GM12878 (cell line): ENCODE measurements around the gene GTF3C1. TPM values are rescaled to one million over a fixed set of nuclear protein-coding genes. Genes with fewer than 3 reads are reported as not detected.

ENCODE experiments used
- ATAC-seq: fragments of 200-7000 bp; cut with Tn5 transposase; 3 replicates; pipeline ENCODE4 v1.9.1; 2020; ENCODE audit warnings: mild to moderate bottlenecking, moderate library complexity
- BruUV-seq: library from RNA; stranded (reverse); fragments of 400-500 nt; replicated peaks from 2 replicates; lab custom pipeline; 2021; lab: Mats Ljungman, UMichigan
- CTCF ChIA-PET: fragments of 300-600 bp; sonication (Branson Sonifier 250); formaldehyde crosslinking; extraction: SDS; loops from one replicate; lab custom pipeline; 2021; ENCODE audit warnings: inconsistent platforms; lab: Yijun Ruan, JAX
- POLR2A ChIA-PET: fragments of 350-600 bp; formaldehyde crosslinking; extraction: SDS; loops from one replicate; lab custom pipeline; 2021; ENCODE audit warnings: inconsistent platforms; lab: Charles Lee
- RAD21 ChIA-PET: fragments of 300-600 bp; sonication (Branson Sonifier 250); formaldehyde crosslinking; loops from one replicate; lab custom pipeline; 2023; ENCODE audit warnings: antibody characterized with exemption; ENCODE audit not compliant: unreplicated experiment; lab: Charles Lee
- SMC1A ChIA-PET: fragments of 300-600 bp; sonication (Branson Sonifier 250); formaldehyde crosslinking; loops from one replicate; lab custom pipeline; 2023; ENCODE audit not compliant: unreplicated experiment, uncharacterized antibody; lab: Charles Lee
- DNase-seq: peaks from one replicate; pipeline ENCODE4 v3.0.0-alpha.2; 2011; ENCODE audit warnings: low read depth, low spot score
- FAIRE-seq: peaks from 3 replicates; lab custom pipeline; 2011; peaks lifted over from hg19 to GRCh38; lab: Jason Lieb, UNC
- H2AFZ ChIP-seq: 2 replicates; pipeline ENCODE4 v1.6.0; 2011; ENCODE audit warnings: low read depth, low read length, control low read depth; ENCODE audit not compliant: control insufficient read depth
- H3K27ac ChIP-seq: 2 replicates; pipeline ENCODE4 v1.5.1; 2011; ENCODE audit warnings: control low read depth; ENCODE audit not compliant: control insufficient read depth, insufficient read depth
- H3K27me3 ChIP-seq, 2 experiments: replicated peaks in 1 of 2; 2 replicates each; pipeline versions ENCODE4 v1.6.0 to v1.6.1; 2011; ENCODE audit warnings: low read length in 1 of 2; ENCODE audit not compliant: control insufficient read depth in 2 of 2, insufficient read depth in 2 of 2
- H3K36me3 ChIP-seq, 2 experiments: 2 replicates each; pipeline ENCODE4 v1.5.1; 2011; ENCODE audit warnings: low read length in 1 of 2; ENCODE audit not compliant: control insufficient read depth in 2 of 2, insufficient read depth in 2 of 2
- H3K4me1 ChIP-seq: 2 replicates; pipeline ENCODE4 v1.6.1; 2011; ENCODE audit warnings: mild to moderate bottlenecking, low read length, moderate library complexity, mixed read lengths; ENCODE audit not compliant: control insufficient read depth, insufficient read depth
- H3K4me2 ChIP-seq: 2 replicates; pipeline ENCODE4 v1.6.0; 2011; ENCODE audit warnings: control low read depth; ENCODE audit not compliant: control insufficient read depth, insufficient read depth
- H3K4me3 ChIP-seq: fragments of 200-600 bp; sonication (generic); 2 replicates; pipeline ENCODE4 v1.5.1; 2016
- H3K79me2 ChIP-seq: 2 replicates; pipeline ENCODE4 v1.6.0; 2011; ENCODE audit warnings: low read length; ENCODE audit not compliant: control insufficient read depth, insufficient read depth
- H3K9ac ChIP-seq: 2 replicates; pipeline ENCODE4 v1.8.0; 2011; ENCODE audit warnings: low read length, control low read depth, mixed read lengths; ENCODE audit not compliant: control insufficient read depth, insufficient read depth
- H3K9me3 ChIP-seq: replicated peaks from 3 replicates; pipeline ENCODE4 v1.5.1; 2011; ENCODE audit warnings: mild to moderate bottlenecking, low read length; ENCODE audit not compliant: control insufficient read depth, insufficient read depth
- H4K20me1 ChIP-seq: 2 replicates; pipeline ENCODE4 v1.6.0; 2011; ENCODE audit not compliant: control insufficient read depth, insufficient read depth
- EED ChIP-seq: sonication (generic); IDR thresholded peaks from 2 replicates; pipeline ENCODE4 v1.6.1; 2016; ENCODE audit warnings: antibody characterized with exemption, low read depth
- HDAC6 ChIP-seq: fragments of 200-600 bp; sonication (generic); IDR thresholded peaks from one replicate; pipeline ENCODE4 v1.8.0; 2017; ENCODE audit warnings: antibody characterized with exemption; ENCODE audit not compliant: unreplicated experiment
- KLF5 ChIP-seq: fragments of 450-650 bp; IDR thresholded peaks from 2 replicates; pipeline ENCODE4 v1.6.1; 2014; ENCODE audit warnings: mild to moderate bottlenecking; ENCODE audit not compliant: partially characterized antibody
- LARP7 ChIP-seq: fragments of 450-650 bp; IDR thresholded peaks from 2 replicates; pipeline ENCODE4 v1.6.1; 2017; ENCODE audit warnings: mild to moderate bottlenecking
- NBN ChIP-seq: fragments of 450-650 bp; IDR thresholded peaks from 2 replicates; pipeline ENCODE4 v1.6.1; 2016
- POLR2A ChIP-seq: IDR thresholded peaks from 2 replicates; pipeline ENCODE4 v1.6.1; 2011; ENCODE audit warnings: low read depth, mild to moderate bottlenecking, low read length
- POLR2AphosphoS2 ChIP-seq: IDR thresholded peaks from 2 replicates; pipeline ENCODE4 v1.6.1; 2011; ENCODE audit warnings: low read depth, mild to moderate bottlenecking, low read length, improper control_type of control experiment, moderate library complexity
- RAD21 ChIP-seq: IDR thresholded peaks from 2 replicates; pipeline ENCODE4 v1.6.1; 2011; ENCODE audit warnings: mild to moderate bottlenecking, low read depth, low read length, moderate library complexity; ENCODE audit not compliant: insufficient read depth
- RCOR1 ChIP-seq: conservative IDR thresholded peaks from 2 replicates; pipeline ENCODE4 v1.6.1; 2012; ENCODE audit warnings: low read depth, low read length, improper control_type of control experiment
- RELA ChIP-seq: fragments of 450-650 bp; IDR thresholded peaks from 2 replicates; pipeline ENCODE4 v1.8.0; 2014; ENCODE audit warnings: borderline replicate concordance; ENCODE audit not compliant: partially characterized antibody
- SREBF2 ChIP-seq: IDR thresholded peaks from 2 replicates; pipeline ENCODE4 v1.6.1; 2012; ENCODE audit warnings: mild to moderate bottlenecking, low read length
- TARDBP ChIP-seq: IDR thresholded peaks from 2 replicates; pipeline ENCODE4 v1.6.1; 2016; ENCODE audit warnings: borderline replicate concordance
- TBL1XR1 ChIP-seq: IDR thresholded peaks from 2 replicates; pipeline ENCODE4 v1.6.1; 2012; ENCODE audit warnings: low read depth, low read length, improper control_type of control experiment
- TCF7 ChIP-seq: IDR thresholded peaks from 2 replicates; pipeline ENCODE4 v1.6.1; 2014; ENCODE audit warnings: antibody characterized with exemption, borderline replicate concordance
- USF2 ChIP-seq: IDR thresholded peaks from 2 replicates; pipeline ENCODE4 v1.6.1; 2011; ENCODE audit warnings: low read depth, low read length, improper control_type of control experiment, borderline replicate concordance
- YBX1 ChIP-seq: fragments of 450-650 bp; IDR thresholded peaks from 2 replicates; pipeline ENCODE4 v1.6.1; 2016; ENCODE audit warnings: antibody characterized with exemption
- ZBTB4 ChIP-seq: fragments of 450-650 bp; formaldehyde crosslinking; IDR thresholded peaks from 2 replicates; pipeline ENCODE4 v1.4.0; 2022; ENCODE audit warnings: mild to moderate bottlenecking, moderate library complexity
- ZNF207 ChIP-seq: fragments of 450-650 bp; IDR thresholded peaks from 2 replicates; pipeline ENCODE4 v1.6.1; 2014; ENCODE audit warnings: antibody characterized with exemption, mild to moderate bottlenecking, borderline replicate concordance
- WGBS: methylation state at CpG from one replicate; pipeline ENCODE4 v1.1.6; 2016; ENCODE audit warnings: low lambda C conversion rate; ENCODE audit not compliant: insufficient replicate concordance, insufficient coverage; ENCODE audit errors: missing lambda C conversion rate; 5-methylcytosine and 5-hydroxymethylcytosine counted together
- in situ Hi-C: fragments of 300-500 bp; cut with MboI; formaldehyde crosslinking; loops from 9 replicates; pipeline ENCODE4 v1.14.3; 2018; ENCODE audit warnings: mixed read lengths
- intact Hi-C: fragments of 100-400 bp; cut with micrococcal nuclease; formaldehyde crosslinking; loops from one replicate; pipeline ENCODE4 v1.14.2; 2022; ENCODE audit not compliant: unreplicated experiment
- polyA plus RNA-seq, 11 experiments: library from polyadenylated mRNA; depleted of rRNA in 4 of 11; unstranded in 6 of 11; stranded (reverse) in 5 of 11; fragments of >200 nt; fragmentation: Nextera tagmentation in 4 of 11; fragmentation: Illumina TruSeq in 1 of 11; extraction: Ambion mirVana in 4 of 11; extraction: Trizol in 1 of 11; gene quantifications; 1 replicate in 1 of 11; 2 replicates in 10 of 11; pipeline versions ENCODE4 v1.2.1 to v1.2.3, GENCODE V29; 2011 to 2016; ENCODE audit warnings: inconsistent platforms in 2 of 11, missing spikeins in 2 of 11, low read depth in 1 of 11
- total RNA-seq, 4 experiments: library from RNA; depleted of rRNA in 3 of 4; stranded (reverse); fragments of >200 nt in 3 of 4; fragmentation: Illumina TruSeq in 1 of 4; extraction: Trizol in 1 of 4; gene quantifications; 2 replicates each; pipeline versions ENCODE4 v1.2.1 to v1.2.3, GENCODE V29; 2013 to 2021
- TF ChIP-seq, protein P1 (sequence below): IDR thresholded peaks from 2 replicates; pipeline ENCODE4 v1.6.1; 2011; ENCODE audit warnings: borderline replicate concordance, low read depth, mild to moderate bottlenecking, moderate library complexity, low read length; ENCODE audit not compliant: insufficient read depth, poor library complexity, severe bottlenecking

Gene GTF3C1
- total and polyA plus RNA-seq, 10 of the 15 experiments (the other 5 are each of a cell fraction or from before 2014, with no cell fraction given): 0.98 to 60.9 (median 34.3) TPM

- Histone ChIP-seq H3K4me3 (no peak overlapping the region), H3K9me3 (no peaks in the 10 kb centered on the region), H3K9ac (no peak overlapping the region), H3K27ac (no peak overlapping the region), H3K27me3 (no peaks in the 10 kb centered on the region), H4K20me1 (no peaks in the 10 kb centered on the region), H2AFZ (no peak overlapping the region), H3K36me3 (peaks cover 11 to 16% of the 10 kb centered on the region in 2 experiments; a peak in 3 of 4 replicates), H3K4me2 (no peak overlapping the region), H3K79me2 (no peaks in the 10 kb centered on the region), H3K4me1 (no peaks in the 10 kb centered on the region)
- 98% methylated on average over 6 of the region's 6 CpGs for WGBS
- ChIA-PET POLR2A (no interaction called here), RAD21 (no interaction called here), CTCF (no interaction called here), SMC1A (no interaction called here)
- no peak for DNase-seq
- FAIRE-seq: no peak
- ATAC-seq: no peak
- no TSS peak for BruUV-seq
- in situ Hi-C loops (no loop called here), intact Hi-C loops (no loop called here)
- TF ChIP-seq POLR2A: no peak
- TF ChIP-seq NBN: no peak
- no peak for TF ChIP-seq SREBF2
- TF ChIP-seq YBX1: no peak
- TF ChIP-seq USF2: no peak
- no peak for TF ChIP-seq ZBTB4 (CRISPR knock-in tag)
- TF ChIP-seq LARP7: no peak
- TF ChIP-seq TARDBP: no peak
- TF ChIP-seq EED: no peak
- TF ChIP-seq, protein P1, sequence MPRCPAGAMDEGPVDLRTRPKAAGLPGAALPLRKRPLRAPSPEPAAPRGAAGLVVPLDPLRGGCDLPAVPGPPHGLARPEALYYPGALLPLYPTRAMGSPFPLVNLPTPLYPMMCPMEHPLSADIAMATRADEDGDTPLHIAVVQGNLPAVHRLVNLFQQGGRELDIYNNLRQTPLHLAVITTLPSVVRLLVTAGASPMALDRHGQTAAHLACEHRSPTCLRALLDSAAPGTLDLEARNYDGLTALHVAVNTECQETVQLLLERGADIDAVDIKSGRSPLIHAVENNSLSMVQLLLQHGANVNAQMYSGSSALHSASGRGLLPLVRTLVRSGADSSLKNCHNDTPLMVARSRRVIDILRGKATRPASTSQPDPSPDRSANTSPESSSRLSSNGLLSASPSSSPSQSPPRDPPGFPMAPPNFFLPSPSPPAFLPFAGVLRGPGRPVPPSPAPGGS: no peak
- no peak for TF ChIP-seq ZNF207
- no peak for TF ChIP-seq TBL1XR1
- no peak for TF ChIP-seq KLF5
- TF ChIP-seq POLR2AphosphoS2: no peak
- no peak for TF ChIP-seq HDAC6
- TF ChIP-seq RCOR1: no peak
- no peak for TF ChIP-seq TCF7
- no peak for TF ChIP-seq RAD21
- TF ChIP-seq RELA: no peak
Measured at GRCh38 chr16:27529962-27530361, 19.8 kb downstream of the GTF3C1 start.
